HG02981 (cell line): ENCODE measurements around the gene ACTL8.
"Not testable (repeated sequence)": the region's sequence is repeated elsewhere in the genome, so short reads cannot be mapped to it uniquely, and the experiment has no call there.

Source experiments
- ATAC-seq: cut with Tn5 transposase; IDR thresholded peaks from one replicate; pipeline ENCODE4 v1.9.1; 2021; ENCODE audit warnings: mild to moderate bottlenecking, moderate library complexity; ENCODE audit not compliant: unreplicated experiment

ACTL8 gene

GRCh38 chr1:17735348-17735747 lies 19.8 kb upstream of the ACTL8 start:
- ATAC-seq: no peak

GRCh38 chr1:17735793-17736192 lies 19.3 kb upstream of the ACTL8 start:
- ATAC-seq: no peak

- ATAC-seq: no peak
Measured at GRCh38 chr1:17736625-17737024, 18.5 kb upstream of the ACTL8 start.

GRCh38 chr1:17739050-17739449 lies 16.1 kb upstream of the ACTL8 start:
- ATAC-seq: no peak

- no peak for ATAC-seq
Measured at GRCh38 chr1:17741052-17741451, 14.1 kb upstream of the ACTL8 start.

GRCh38 chr1:17742583-17742982 lies 12.6 kb upstream of the ACTL8 start:
- ATAC-seq: no peak

GRCh38 chr1:17743008-17743647 lies 12.0 kb upstream of the ACTL8 start:
- no peak for ATAC-seq

GRCh38 chr1:17743925-17744324 lies 11.2 kb upstream of the ACTL8 start:
- ATAC-seq: no peak

- no peak for ATAC-seq
Measured at GRCh38 chr1:17744666-17745478, 10.3 kb upstream of the ACTL8 start.

GRCh38 chr1:17745479-17745955 lies 9.6 kb upstream of the ACTL8 start:
- no peak for ATAC-seq

- ATAC-seq: not testable (repeated sequence)
Measured at GRCh38 chr1:17746281-17746680, 8.9 kb upstream of the ACTL8 start.

GRCh38 chr1:17746920-17747319 lies 8.2 kb upstream of the ACTL8 start:
- no peak for ATAC-seq

GRCh38 chr1:17750333-17750732 lies 4.8 kb upstream of the ACTL8 start:
- no peak for ATAC-seq

- no peak for ATAC-seq
Measured at GRCh38 chr1:17752356-17752755, 2.8 kb upstream of the ACTL8 start.

GRCh38 chr1:17757426-17757825 lies 2.3 kb downstream of the ACTL8 start:
- ATAC-seq: no peak

- ATAC-seq: no peak
Measured at GRCh38 chr1:17759114-17759513, 4.0 kb downstream of the ACTL8 start.

GRCh38 chr1:17762313-17762712 lies 7.2 kb downstream of the ACTL8 start:
- no peak for ATAC-seq

GRCh38 chr1:17763417-17763816 lies 8.3 kb downstream of the ACTL8 start:
- ATAC-seq: no peak

GRCh38 chr1:17763995-17764394 lies 8.9 kb downstream of the ACTL8 start:
- no peak for ATAC-seq

GRCh38 chr1:17764591-17764990 lies 9.5 kb downstream of the ACTL8 start:
- no peak for ATAC-seq

GRCh38 chr1:17765444-17766411 lies 10.6 kb downstream of the ACTL8 start:
- ATAC-seq: no peak
